A549 (cell line): ENCODE results near the gene DNAH5.

Experiments used
- CEBPB ChIP-seq, 2 experiments: fragments of >200 bp in 1 of 2; sonication (Bioruptor Twin) in 1 of 2; formaldehyde crosslinking in 1 of 2; IDR thresholded peaks; 2 replicates each; pipeline ENCODE4 v1.6.1; 2012 to 2016
- CTCF ChIP-seq: fragments of >200 bp; sonication (Bioruptor Twin); formaldehyde crosslinking; IDR thresholded peaks from 3 replicates; pipeline ENCODE4 v1.5.1; 2016
- JUN ChIP-seq, 2 experiments: fragments of >200 bp; sonication (Bioruptor Twin); formaldehyde crosslinking; IDR thresholded peaks; 2 replicates in 1 of 2; 3 replicates in 1 of 2; pipeline ENCODE4 v1.6.1; 2016 to 2017
- MAFK ChIP-seq: fragments of 450-650 bp; IDR thresholded peaks from 2 replicates; pipeline ENCODE4 v1.6.1; 2014; ENCODE audit not compliant: partially characterized antibody
- NR3C1 ChIP-seq: fragments of >200 bp; sonication (Bioruptor Twin); formaldehyde crosslinking; IDR thresholded peaks from 3 replicates; pipeline ENCODE4 v1.6.1; 2017
- PBX3 ChIP-seq: IDR thresholded peaks from 2 replicates; pipeline ENCODE4 v1.6.1; 2012
- PHF8 ChIP-seq: fragments of 200-600 bp; sonication (generic); IDR thresholded peaks from 2 replicates; pipeline ENCODE4 v1.6.1; 2016; ENCODE audit warnings: low read depth, mild to moderate bottlenecking, antibody characterized with exemption, moderate library complexity, borderline replicate concordance
- POLR2A ChIP-seq: IDR thresholded peaks from 2 replicates; pipeline ENCODE4 v1.6.1; 2012; ENCODE audit warnings: mild to moderate bottlenecking, low read length
- RAD21 ChIP-seq, 2 experiments: fragments of >200 bp in 1 of 2; sonication (Bioruptor Twin) in 1 of 2; formaldehyde crosslinking in 1 of 2; IDR thresholded peaks in 1 of 2; conservative IDR thresholded peaks in 1 of 2; 2 replicates in 1 of 2; 3 replicates in 1 of 2; pipeline ENCODE4 v1.6.1; 2012 to 2018; ENCODE audit warnings: inconsistent platforms in 1 of 2
- REST ChIP-seq: fragments of 200-600 bp; sonication (generic); IDR thresholded peaks from 2 replicates; pipeline ENCODE4 v1.6.1; 2016; ENCODE audit warnings: antibody characterized with exemption, mild to moderate bottlenecking, moderate library complexity
- RFX5 ChIP-seq: fragments of 450-650 bp; IDR thresholded peaks from 2 replicates; pipeline ENCODE4 v1.7.1; 2014; ENCODE audit warnings: antibody characterized with exemption, mild to moderate bottlenecking, moderate library complexity
- SREBF2 ChIP-seq: fragments of 450-650 bp; IDR thresholded peaks from 2 replicates; pipeline ENCODE4 v1.6.1; 2014; ENCODE audit warnings: mild to moderate bottlenecking, moderate library complexity
- TF ChIP-seq, protein P1 (sequence below): fragments of 150-350 bp; IDR thresholded peaks from 2 replicates; pipeline ENCODE4 v1.6.1; 2014; ENCODE audit warnings: low read depth, mild to moderate bottlenecking, low read length

DNA sequence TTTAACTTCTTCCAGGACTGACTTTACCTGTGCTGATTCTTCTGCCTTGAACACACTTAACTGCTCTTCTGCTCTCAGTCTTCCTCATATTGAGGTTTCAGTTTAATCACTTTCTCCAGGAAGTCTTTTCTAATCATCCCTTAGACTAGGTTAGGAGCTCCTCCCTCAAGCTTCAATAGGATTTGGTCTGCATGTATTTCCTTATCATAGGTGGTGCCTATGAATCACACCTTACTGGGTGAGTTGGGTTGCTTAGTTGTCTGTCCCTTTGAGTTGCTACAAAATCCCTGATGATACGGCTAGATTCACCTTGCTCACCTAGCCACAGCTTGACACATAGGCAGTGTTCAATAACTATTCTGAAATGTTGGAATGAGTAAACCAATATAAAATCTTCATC lies 164.4 kb downstream of the DNAH5 start:
- TF ChIP-seq SREBF2 (no peak), MAFK (no peak), POLR2A (no peak), CTCF (no peak), PBX3 (no peak), NR3C1 (no peak), PHF8 (no peak), RAD21 (conservative IDR thresholded peaks at IDR 0.05 in 1 of 2, IDR thresholded peaks at IDR 0.05 in 1 of 2) (no peak), REST (no peak), CEBPB (IDR thresholded peaks at IDR 0.05) (no peak), JUN (IDR thresholded peaks at IDR 0.05) (no peak), RFX5 (no peak)
- TF ChIP-seq, protein P1, sequence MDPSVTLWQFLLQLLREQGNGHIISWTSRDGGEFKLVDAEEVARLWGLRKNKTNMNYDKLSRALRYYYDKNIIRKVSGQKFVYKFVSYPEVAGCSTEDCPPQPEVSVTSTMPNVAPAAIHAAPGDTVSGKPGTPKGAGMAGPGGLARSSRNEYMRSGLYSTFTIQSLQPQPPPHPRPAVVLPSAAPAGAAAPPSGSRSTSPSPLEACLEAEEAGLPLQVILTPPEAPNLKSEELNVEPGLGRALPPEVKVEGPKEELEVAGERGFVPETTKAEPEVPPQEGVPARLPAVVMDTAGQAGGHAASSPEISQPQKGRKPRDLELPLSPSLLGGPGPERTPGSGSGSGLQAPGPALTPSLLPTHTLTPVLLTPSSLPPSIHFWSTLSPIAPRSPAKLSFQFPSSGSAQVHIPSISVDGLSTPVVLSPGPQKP, result no peak
